GM19099 (cell line): ENCODE data around the gene CFAP54.

Source experiments
- POLR2A ChIP-seq: IDR thresholded peaks from 3 replicates; pipeline ENCODE4 v1.6.1; 2011; ENCODE audit warnings: low read depth; ENCODE audit not compliant: insufficient read length; ENCODE audit errors: extremely low read depth

Gene CFAP54

GRCh38 chr12:96471368-96472050 is 17.9 kb upstream of the CFAP54 start:
- no peak for TF ChIP-seq POLR2A

- no peak for TF ChIP-seq POLR2A
Measured at GRCh38 chr12:96472384-96472783, 17.0 kb upstream of the CFAP54 start.

- no peak for TF ChIP-seq POLR2A
Measured at GRCh38 chr12:96473394-96474093, 15.8 kb upstream of the CFAP54 start.

- TF ChIP-seq POLR2A: no peak
Measured at GRCh38 chr12:96474206-96474605, 15.2 kb upstream of the CFAP54 start.

- TF ChIP-seq POLR2A: no peak
Measured at GRCh38 chr12:96478011-96478410, 11.4 kb upstream of the CFAP54 start.

- no peak for TF ChIP-seq POLR2A
Measured at GRCh38 chr12:96482086-96482485, 7.3 kb upstream of the CFAP54 start.

GRCh38 chr12:96483116-96483515 is 6.3 kb upstream of the CFAP54 start:
- no peak for TF ChIP-seq POLR2A

GRCh38 chr12:96486751-96487613 is 2.4 kb upstream of the CFAP54 start:
- no peak for TF ChIP-seq POLR2A

GRCh38 chr12:96487634-96488033 is 1.7 kb upstream of the CFAP54 start:
- TF ChIP-seq POLR2A: no peak

GRCh38 chr12:96493106-96493505 is 3.7 kb downstream of the CFAP54 start:
- no peak for TF ChIP-seq POLR2A

GRCh38 chr12:96495155-96495554 is 5.8 kb downstream of the CFAP54 start:
- no peak for TF ChIP-seq POLR2A

GRCh38 chr12:96495841-96496545 is 6.6 kb downstream of the CFAP54 start:
- TF ChIP-seq POLR2A: no peak

GRCh38 chr12:96496944-96497343 is 7.6 kb downstream of the CFAP54 start:
- TF ChIP-seq POLR2A: no peak

- no peak for TF ChIP-seq POLR2A
Measured at GRCh38 chr12:96497855-96498254, 8.5 kb downstream of the CFAP54 start.

- TF ChIP-seq POLR2A: no peak
Measured at GRCh38 chr12:96500693-96501092, 11.3 kb downstream of the CFAP54 start.

GRCh38 chr12:96501133-96501761 is 11.9 kb downstream of the CFAP54 start:
- TF ChIP-seq POLR2A: peak; percentile 48
